CD8-positive, alpha-beta memory T cell (primary cell): ENCODE measurements around the gene E2F7. TPM values are rescaled to one million over a fixed set of nuclear protein-coding genes. Genes with fewer than 3 reads are reported as not detected.

Experiments
- CTCF ChIA-PET: fragments of 350-600 bp; sonication (Branson Sonifier 250); formaldehyde crosslinking; loops from one replicate; lab custom pipeline; 2021; ENCODE audit warnings: antibody characterized with exemption; lab: Charles Lee
- POLR2A ChIA-PET: fragments of 350-600 bp; sonication (Branson Sonifier 250); formaldehyde crosslinking; loops from one replicate; lab custom pipeline; 2021; ENCODE audit warnings: antibody characterized with exemption; lab: Charles Lee
- DNase-seq, 5 donors: peaks; one replicate each; pipeline versions ENCODE4 v3.0.0 to v3.0.0-alpha.2; 2020 to 2022; ENCODE audit warnings: mixed read lengths in 1 of 5
- H3K27ac ChIP-seq: one replicate; pipeline ENCODE4 v1.7.0; 2013; ENCODE audit warnings: low read depth, mild to moderate bottlenecking, low read length, moderate library complexity
- H3K27me3 ChIP-seq: 2 replicates; pipeline ENCODE4 v1.7.0; 2013; ENCODE audit warnings: low read length, mild to moderate bottlenecking; ENCODE audit not compliant: insufficient read depth, poor library complexity, severe bottlenecking
- H3K36me3 ChIP-seq: 2 replicates; pipeline ENCODE4 v1.7.0; 2013; ENCODE audit warnings: mild to moderate bottlenecking, low read length, moderate library complexity; ENCODE audit not compliant: insufficient read depth
- H3K4me1 ChIP-seq: 2 replicates; pipeline ENCODE4 v1.7.0; 2013; ENCODE audit warnings: mild to moderate bottlenecking, low read length, moderate library complexity; ENCODE audit not compliant: insufficient read depth
- H3K4me3 ChIP-seq: 2 replicates; pipeline ENCODE4 v1.7.0; 2013; ENCODE audit warnings: mild to moderate bottlenecking, low read length
- H3K9me3 ChIP-seq: 2 replicates; pipeline ENCODE4 v1.7.0; 2013; ENCODE audit warnings: mild to moderate bottlenecking, low read length
- H3K27ac Mint-ChIP-seq, 8 donors: one replicate each; pipeline ENCODE4 v1.8.0; 2020 to 2021; ENCODE audit warnings: mixed read lengths in 8 of 8, mild to moderate bottlenecking in 6 of 8, inconsistent platforms in 3 of 8, moderate library complexity in 3 of 8
- H3K27me3 Mint-ChIP-seq, 2 donors: one replicate each; pipeline ENCODE4 v1.8.0; 2020 to 2021; ENCODE audit warnings: mixed read lengths in 2 of 2, mild to moderate bottlenecking in 1 of 2, moderate library complexity in 1 of 2
- H3K36me3 Mint-ChIP-seq, 3 donors: one replicate each; pipeline ENCODE4 v1.8.0; 2020 to 2021; ENCODE audit warnings: mixed read lengths in 3 of 3, inconsistent platforms in 1 of 3, mild to moderate bottlenecking in 1 of 3
- H3K4me1 Mint-ChIP-seq, 3 donors: one replicate each; pipeline ENCODE4 v1.8.0; 2020 to 2021; ENCODE audit warnings: mixed read lengths in 3 of 3, inconsistent platforms in 1 of 3, mild to moderate bottlenecking in 1 of 3
- H3K4me3 Mint-ChIP-seq, 7 donors: one replicate each; pipeline ENCODE4 v1.8.0; 2020 to 2021; ENCODE audit warnings: mixed read lengths in 7 of 7, mild to moderate bottlenecking in 6 of 7, moderate library complexity in 4 of 7, inconsistent platforms in 2 of 7
- H3K9me3 Mint-ChIP-seq, 5 donors: one replicate each; pipeline ENCODE4 v1.8.0; 2020 to 2022; ENCODE audit warnings: mixed read lengths in 5 of 5, mild to moderate bottlenecking in 3 of 5, moderate library complexity in 2 of 5, inconsistent platforms in 1 of 5
- polyA plus RNA-seq: library from polyadenylated mRNA; unstranded; fragments of 300-500 nt; fragmentation: Illumina TruSeq; gene quantifications from one replicate; pipeline ENCODE4 v1.2.3, GENCODE V29; 2021
- total RNA-seq, 2 experiments: library from RNA; stranded (reverse); gene quantifications; one replicate each; pipeline ENCODE4 v1.2.3, GENCODE V29; 2021

Gene E2F7
- total and polyA plus RNA-seq, 3 experiments from 2014 or later, result 7.9 to 10.7 TPM; not detected in 1

DNA sequence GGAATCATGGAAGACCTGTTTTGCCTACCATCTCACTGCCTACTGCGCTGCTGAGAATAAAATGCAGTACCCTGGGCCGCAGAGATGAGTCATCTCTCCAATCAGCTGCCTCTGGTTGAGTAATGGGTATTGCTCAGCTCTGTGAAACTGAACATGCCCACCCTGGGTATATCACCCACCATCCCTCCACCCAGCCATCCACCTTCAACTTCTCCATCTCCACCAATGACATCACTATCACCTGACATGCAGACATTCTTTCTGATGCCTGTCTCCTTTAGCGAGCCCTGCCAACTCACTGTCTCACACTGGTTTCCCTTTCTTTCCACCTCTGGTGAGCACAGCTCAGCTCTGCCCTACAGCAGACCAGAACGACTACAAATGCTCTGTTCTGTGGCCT, 33.6 kb downstream of the E2F7 start:
- Mint-ChIP-seq H3K27me3 (no peaks in the 10 kb centered on the region), H3K27ac (peak overlapping the region in 2 of 8 donors; percentile 26 to 32)
- CTCF ChIA-PET, result interaction anchor here (2.9 kb wide), 1 partner anchor 21 kb away, joined by 10 read pairs; no protein-coding TSS in a partner anchor

DNA sequence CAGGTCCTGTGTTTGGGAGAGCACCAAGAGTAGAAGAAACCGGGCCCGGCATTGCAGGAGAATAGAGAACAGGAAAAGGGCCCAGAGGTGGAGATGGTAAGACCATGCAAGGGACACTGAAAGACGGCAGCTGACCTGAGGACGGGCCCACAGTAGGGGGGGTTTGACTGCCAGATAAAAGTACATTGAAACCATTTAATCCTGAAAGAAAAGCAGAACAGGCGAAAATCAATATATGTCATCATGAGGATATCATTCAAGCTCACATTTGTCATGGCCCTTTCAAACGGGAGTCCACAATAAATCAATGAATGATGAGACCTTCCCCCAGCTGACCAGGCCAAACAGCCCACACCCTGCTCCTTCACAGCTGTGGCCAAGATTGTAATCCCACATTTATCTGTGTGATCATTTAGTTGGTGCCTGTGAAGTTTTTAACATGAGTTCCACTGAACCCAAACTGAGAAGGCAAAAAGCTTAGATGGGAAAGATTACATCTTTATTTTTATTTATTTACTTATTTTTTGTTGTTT, 39.5 kb downstream of the E2F7 start:
- ChIA-PET POLR2A (no interaction called here), CTCF (interaction anchor here (1.6 to 2.1 kb wide), 2 partner anchors 11 to 16 kb away, joined by 3 to 13 read pairs; no protein-coding TSS in a partner anchor)
- Mint-ChIP-seq H3K9me3 (no peaks in the 10 kb centered on the region), H3K4me1 (no peaks in the 10 kb centered on the region), H3K4me3 (no peak overlapping the region), H3K27me3 (no peaks in the 10 kb centered on the region), H3K27ac (peak overlapping the region in 1 of 8 donors; percentile 88), H3K36me3 (no peaks in the 10 kb centered on the region)
- no peak for DNase-seq
- no peaks in the 10 kb centered on the region for H3K36me3 ChIP-seq
- H3K4me3 ChIP-seq, result no peak overlapping the region
- no peaks in the 10 kb centered on the region for H3K4me1 ChIP-seq
- no peaks in the 10 kb centered on the region for H3K9me3 ChIP-seq
- H3K27ac ChIP-seq, result no peak overlapping the region
- H3K27me3 ChIP-seq, result no peaks in the 10 kb centered on the region

More for the DNA sequence above, 33.6 kb downstream of the E2F7 start:
- H3K27me3 ChIP-seq, result no peaks in the 10 kb centered on the region
- POLR2A ChIA-PET, result no interaction called here
- H3K36me3 ChIP-seq, result no peaks in the 10 kb centered on the region
- Mint-ChIP-seq H3K4me3 (no peak overlapping the region), H3K4me1 (peaks cover 0 to 9% (median 4%) of the 10 kb centered on the region in 3 donors), H3K9me3 (no peaks in the 10 kb centered on the region), H3K36me3 (peaks cover 0 to 2% (median 0%) of the 10 kb centered on the region in 3 donors)
- H3K9me3 ChIP-seq, result no peaks in the 10 kb centered on the region
- H3K4me3 ChIP-seq, result no peak overlapping the region
- no peaks in the 10 kb centered on the region for H3K4me1 ChIP-seq
- no peak overlapping the region for H3K27ac ChIP-seq
- no peak for DNase-seq

DNA sequence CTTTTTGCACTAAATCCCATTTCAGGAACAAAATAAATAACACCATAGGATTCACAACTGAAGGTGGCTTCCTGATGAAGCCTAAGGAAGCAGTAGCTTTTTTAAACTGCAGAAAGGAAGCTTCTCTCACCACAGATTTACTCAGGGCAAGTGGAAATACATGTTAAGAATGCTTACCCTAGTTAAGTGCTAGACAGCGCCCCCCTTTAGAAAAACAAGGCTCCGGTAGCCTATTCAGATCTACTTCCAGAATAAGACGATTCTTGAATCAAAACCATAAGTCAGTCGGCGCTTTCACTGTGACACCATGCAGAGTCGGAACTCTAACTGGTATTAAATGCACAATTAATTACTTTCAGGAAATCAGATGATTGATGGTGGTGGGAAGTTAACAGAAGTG, 41.9 kb downstream of the E2F7 start:
- no peak overlapping the region for H3K27ac ChIP-seq
- no peaks in the 10 kb centered on the region for H3K9me3 ChIP-seq
- Mint-ChIP-seq H3K27me3 (no peaks in the 10 kb centered on the region), H3K36me3 (no peaks in the 10 kb centered on the region), H3K4me3 (no peak overlapping the region), H3K4me1 (no peaks in the 10 kb centered on the region), H3K9me3 (no peaks in the 10 kb centered on the region), H3K27ac (no peak overlapping the region)
- no peaks in the 10 kb centered on the region for H3K36me3 ChIP-seq
- H3K4me3 ChIP-seq, result no peak overlapping the region
- DNase-seq, result no peak
- H3K4me1 ChIP-seq, result no peaks in the 10 kb centered on the region
- H3K27me3 ChIP-seq, result no peaks in the 10 kb centered on the region
- ChIA-PET POLR2A (no interaction called here), CTCF (interaction anchor here (1.4 kb wide), 1 partner anchor 12 kb away, joined by 4 read pairs; no protein-coding TSS in a partner anchor)

DNA sequence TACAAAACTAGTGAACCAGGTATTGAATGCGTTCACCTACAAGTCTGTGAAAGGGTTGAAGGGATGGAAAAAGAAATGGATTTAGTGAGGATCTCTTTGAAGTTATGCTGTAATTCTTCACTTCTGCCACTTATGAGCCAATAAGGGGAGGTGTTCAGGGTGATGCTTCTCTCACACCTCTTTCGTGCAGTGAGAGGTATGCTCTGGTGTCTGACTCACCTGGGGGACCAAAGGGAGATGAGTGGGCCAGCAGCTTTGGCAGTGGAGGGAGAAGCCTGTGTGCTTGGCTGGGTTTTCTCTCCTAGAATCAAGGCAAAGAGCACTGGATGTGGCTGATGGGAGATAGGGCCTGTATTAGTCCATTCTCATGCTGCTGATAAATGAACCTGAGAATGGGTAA, 45.4 kb downstream of the E2F7 start:
- ChIA-PET POLR2A (no interaction called here), CTCF (interaction anchor here (3.7 kb wide), 1 partner anchor 9 kb away, joined by 21 read pairs; no protein-coding TSS in a partner anchor)
- Histone ChIP-seq H3K4me1 (no peaks in the 10 kb centered on the region), H3K27ac (no peak overlapping the region), H3K4me3 (no peak overlapping the region), H3K27me3 (no peaks in the 10 kb centered on the region), H3K36me3 (no peaks in the 10 kb centered on the region), H3K9me3 (no peaks in the 10 kb centered on the region)
- H3K27ac Mint-ChIP-seq, result no peak overlapping the region
- H3K4me1 Mint-ChIP-seq, result no peaks in the 10 kb centered on the region
- H3K36me3 Mint-ChIP-seq, result no peaks in the 10 kb centered on the region
- DNase-seq, result no peak
- no peak overlapping the region for H3K4me3 Mint-ChIP-seq
- H3K9me3 Mint-ChIP-seq, result no peaks in the 10 kb centered on the region
- no peaks in the 10 kb centered on the region for H3K27me3 Mint-ChIP-seq

DNA sequence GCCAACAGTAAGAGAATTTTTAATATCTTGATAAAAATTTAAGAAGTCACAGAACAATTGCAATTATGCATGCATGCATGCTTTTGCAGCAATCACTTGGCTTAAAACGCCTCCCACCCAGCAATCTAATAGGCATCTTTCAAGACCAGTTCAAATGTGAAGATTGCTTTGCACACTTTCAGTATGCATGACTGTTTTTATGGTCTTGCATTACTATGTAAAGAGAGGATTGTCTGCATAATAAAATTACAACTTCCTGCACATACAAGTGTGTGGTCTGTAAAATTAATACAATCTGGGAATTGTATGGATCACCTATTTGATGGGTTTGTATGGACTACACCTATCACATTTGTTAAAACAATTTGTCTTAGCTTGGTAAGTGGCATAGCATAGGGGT, 48.8 kb downstream of the E2F7 start:
- H3K4me1 Mint-ChIP-seq, result no peaks in the 10 kb centered on the region
- ChIA-PET POLR2A (no interaction called here), CTCF (no interaction called here)
- Histone ChIP-seq H3K36me3 (no peaks in the 10 kb centered on the region), H3K27me3 (no peaks in the 10 kb centered on the region), H3K9me3 (no peaks in the 10 kb centered on the region), H3K4me1 (no peaks in the 10 kb centered on the region), H3K4me3 (no peak overlapping the region), H3K27ac (no peak overlapping the region)
- H3K9me3 Mint-ChIP-seq, result no peaks in the 10 kb centered on the region
- no peak for DNase-seq
- no peak overlapping the region for H3K4me3 Mint-ChIP-seq
- H3K27me3 Mint-ChIP-seq, result peaks cover 1 to 5% of the 10 kb centered on the region in 2 donors
- H3K36me3 Mint-ChIP-seq, result no peaks in the 10 kb centered on the region
- H3K27ac Mint-ChIP-seq, result no peak overlapping the region

DNA sequence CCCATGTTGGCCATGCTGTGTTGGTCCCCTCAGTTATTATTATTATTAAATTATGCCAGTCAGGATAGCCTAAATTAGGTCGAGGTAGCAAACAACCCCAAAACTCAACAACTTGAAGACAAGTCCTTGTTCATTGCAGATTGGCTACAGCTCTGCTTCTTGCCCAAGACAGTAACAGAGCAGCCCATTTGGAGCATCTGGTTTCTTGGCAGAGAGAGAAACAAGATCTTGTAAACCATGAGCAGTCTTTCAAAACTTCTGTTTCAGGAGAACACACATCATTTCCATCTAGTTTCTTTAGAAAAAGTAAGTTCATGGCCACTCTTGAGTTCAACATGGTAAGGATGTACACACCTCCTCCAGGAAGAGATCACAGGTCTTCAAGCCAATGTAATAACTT, 52.3 kb downstream of the E2F7 start:
- POLR2A ChIA-PET, result no interaction called here
- Histone ChIP-seq H3K4me1 (no peaks in the 10 kb centered on the region), H3K4me3 (no peak overlapping the region), H3K27me3 (no peaks in the 10 kb centered on the region), H3K9me3 (no peaks in the 10 kb centered on the region), H3K27ac (no peak overlapping the region), H3K36me3 (no peaks in the 10 kb centered on the region)
- Mint-ChIP-seq H3K27ac (no peak overlapping the region), H3K4me1 (peaks cover 4 to 6% (median 6%) of the 10 kb centered on the region in 3 donors), H3K27me3 (peaks cover 1 to 23% of the 10 kb centered on the region in 2 donors), H3K36me3 (no peaks in the 10 kb centered on the region), H3K4me3 (no peak overlapping the region), H3K9me3 (no peaks in the 10 kb centered on the region)
- DNase-seq, result no peak
- CTCF ChIA-PET, result no interaction called here

DNA sequence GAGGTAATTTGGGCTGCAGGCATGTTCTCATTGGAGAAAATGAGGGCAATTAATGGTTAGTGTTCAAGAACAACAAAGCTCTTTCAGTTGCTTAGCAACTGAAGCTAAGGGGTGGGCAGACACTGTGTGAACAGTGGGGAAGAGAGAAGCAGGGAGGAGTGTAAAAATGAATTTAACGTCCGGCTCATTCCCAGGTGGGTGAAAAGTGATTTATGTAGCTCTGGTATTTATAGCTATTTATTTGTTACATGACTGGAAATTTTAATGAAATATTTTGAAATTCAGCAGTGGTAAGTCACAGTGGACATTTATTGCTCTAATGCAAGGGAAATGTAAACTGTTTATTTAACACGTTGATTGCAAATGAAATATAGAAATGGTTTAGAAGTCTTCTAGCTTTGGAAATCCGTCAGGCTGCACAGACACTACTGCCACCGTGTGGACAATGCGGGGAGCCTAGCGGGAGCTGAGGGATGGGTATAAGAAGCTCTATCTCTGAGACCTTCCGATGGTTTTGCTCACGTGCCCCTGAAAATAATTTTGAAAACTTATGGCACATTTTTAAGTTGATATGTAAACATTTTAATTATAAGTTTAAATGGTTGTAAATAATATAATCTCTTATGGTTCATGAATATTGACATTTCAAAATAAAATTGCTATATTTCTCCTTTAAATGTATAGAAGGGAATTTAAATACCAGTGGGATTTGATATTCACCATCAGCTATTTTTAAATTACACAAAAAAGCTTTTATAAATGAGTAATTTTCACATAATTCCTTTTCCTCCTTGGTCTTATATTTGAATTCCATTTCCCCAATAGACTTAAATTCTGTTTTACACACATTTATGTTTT, 54.4 kb downstream of the E2F7 start:
- Histone ChIP-seq H3K36me3 (no peaks in the 10 kb centered on the region), H3K27ac (no peak overlapping the region), H3K4me3 (no peak overlapping the region), H3K4me1 (no peaks in the 10 kb centered on the region), H3K9me3 (no peaks in the 10 kb centered on the region), H3K27me3 (no peaks in the 10 kb centered on the region)
- ChIA-PET POLR2A (no interaction called here), CTCF (interaction anchor here (0.6 to 2.6 kb wide), 18 partner anchors 8 to 391 kb away, joined by 3 to 21 read pairs (median 4); no protein-coding TSS in a partner anchor)
- DNase-seq, result peak; percentile 19 to 71 (median 33)
- no peaks in the 10 kb centered on the region for H3K9me3 Mint-ChIP-seq
- H3K36me3 Mint-ChIP-seq, result no peaks in the 10 kb centered on the region
- H3K27me3 Mint-ChIP-seq, result peaks cover 6 to 33% of the 10 kb centered on the region in 2 donors
- peak overlapping the region in 1 of 7 donors; percentile 23 for H3K4me3 Mint-ChIP-seq
- peaks cover 4 to 6% (median 6%) of the 10 kb centered on the region in 3 donors for H3K4me1 Mint-ChIP-seq
- no peak overlapping the region for H3K27ac Mint-ChIP-seq

DNA sequence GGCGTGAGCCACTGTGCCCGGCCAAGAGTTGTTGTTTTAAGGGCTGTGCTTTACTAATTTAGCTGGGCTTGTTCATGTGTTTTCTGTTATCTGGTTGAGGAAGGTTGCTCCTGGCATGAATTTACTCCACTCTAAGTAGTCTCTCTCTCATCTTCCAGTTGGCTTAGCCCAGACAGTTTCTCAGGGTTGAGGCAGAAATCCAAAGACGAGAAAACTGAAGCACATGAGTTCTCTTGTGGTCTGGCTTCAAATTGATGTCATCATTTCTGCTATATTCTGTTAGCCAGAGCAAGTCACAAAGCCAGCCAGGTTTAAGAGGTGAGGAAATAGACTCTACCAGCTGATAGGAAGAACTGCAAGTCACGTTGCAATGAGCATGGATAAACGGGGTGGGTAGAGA, 57.9 kb downstream of the E2F7 start:
- Histone ChIP-seq H3K27ac (no peak overlapping the region), H3K27me3 (no peaks in the 10 kb centered on the region), H3K36me3 (no peaks in the 10 kb centered on the region), H3K4me1 (no peaks in the 10 kb centered on the region), H3K9me3 (no peaks in the 10 kb centered on the region), H3K4me3 (no peak overlapping the region)
- H3K27ac Mint-ChIP-seq, result peak overlapping the region in 1 of 8 donors; percentile 25
- no peaks in the 10 kb centered on the region for H3K9me3 Mint-ChIP-seq
- no peaks in the 10 kb centered on the region for H3K36me3 Mint-ChIP-seq
- POLR2A ChIA-PET, result no interaction called here
- CTCF ChIA-PET, result interaction anchor here (2.8 kb wide), 1 partner anchor 14 kb away, joined by 7 read pairs; no protein-coding TSS in a partner anchor
- peaks cover 4 to 6% (median 6%) of the 10 kb centered on the region in 3 donors for H3K4me1 Mint-ChIP-seq
- no peak for DNase-seq
- peaks cover 9 to 41% of the 10 kb centered on the region in 2 donors for H3K27me3 Mint-ChIP-seq
- H3K4me3 Mint-ChIP-seq, result no peak overlapping the region
